ENCODE measurements around the gene CDC42EP1.
"Not testable (repeated sequence)": the region's sequence is repeated elsewhere in the genome, so short reads cannot be mapped to it uniquely, and the experiment has no call there.

CDC42EP1 gene

DNA sequence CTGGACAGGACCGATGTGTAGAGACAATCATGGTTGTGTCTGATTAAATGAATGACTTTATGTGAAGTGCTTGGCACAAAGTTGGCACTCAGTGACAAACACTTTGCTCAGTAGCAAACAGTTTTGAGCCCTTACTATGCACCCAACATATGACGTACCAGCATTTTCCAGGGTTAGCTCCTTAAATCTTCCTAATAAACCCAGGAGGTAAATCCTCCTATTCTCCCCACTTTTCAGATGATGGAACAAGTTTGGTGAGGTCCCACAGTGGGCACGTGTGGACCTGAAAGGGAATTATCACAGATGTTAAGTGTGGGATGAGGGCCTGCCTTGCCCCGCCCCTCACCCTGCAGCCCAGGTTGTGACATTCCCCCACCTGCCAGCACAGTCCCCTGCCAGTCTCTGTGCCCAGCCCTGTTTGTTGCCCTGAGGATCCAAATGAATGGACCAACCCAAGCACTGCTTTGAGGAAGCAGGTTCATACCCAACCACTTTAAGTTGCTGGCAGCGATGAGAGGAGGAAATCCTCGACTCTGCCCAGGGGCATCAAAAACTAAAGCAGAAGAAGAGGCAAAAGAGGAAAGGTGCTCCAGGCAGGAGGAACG, 34.4 kb upstream of the CDC42EP1 start:
- no peak for DNase-seq (ENCODE audit: low read depth)
- no peak overlapping the region for H3K4me3 ChIP-seq (ENCODE audit: low read depth, low read length)
- TF ChIP-seq, protein P1, sequence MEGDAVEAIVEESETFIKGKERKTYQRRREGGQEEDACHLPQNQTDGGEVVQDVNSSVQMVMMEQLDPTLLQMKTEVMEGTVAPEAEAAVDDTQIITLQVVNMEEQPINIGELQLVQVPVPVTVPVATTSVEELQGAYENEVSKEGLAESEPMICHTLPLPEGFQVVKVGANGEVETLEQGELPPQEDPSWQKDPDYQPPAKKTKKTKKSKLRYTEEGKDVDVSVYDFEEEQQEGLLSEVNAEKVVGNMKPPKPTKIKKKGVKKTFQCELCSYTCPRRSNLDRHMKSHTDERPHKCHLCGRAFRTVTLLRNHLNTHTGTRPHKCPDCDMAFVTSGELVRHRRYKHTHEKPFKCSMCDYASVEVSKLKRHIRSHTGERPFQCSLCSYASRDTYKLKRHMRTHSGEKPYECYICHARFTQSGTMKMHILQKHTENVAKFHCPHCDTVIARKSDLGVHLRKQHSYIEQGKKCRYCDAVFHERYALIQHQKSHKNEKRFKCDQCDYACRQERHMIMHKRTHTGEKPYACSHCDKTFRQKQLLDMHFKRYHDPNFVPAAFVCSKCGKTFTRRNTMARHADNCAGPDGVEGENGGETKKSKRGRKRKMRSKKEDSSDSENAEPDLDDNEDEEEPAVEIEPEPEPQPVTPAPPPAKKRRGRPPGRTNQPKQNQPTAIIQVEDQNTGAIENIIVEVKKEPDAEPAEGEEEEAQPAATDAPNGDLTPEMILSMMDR (conservative IDR thresholded peaks at IDR 0.05; ENCODE audit: low read depth, low read length), result no peak

DNA sequence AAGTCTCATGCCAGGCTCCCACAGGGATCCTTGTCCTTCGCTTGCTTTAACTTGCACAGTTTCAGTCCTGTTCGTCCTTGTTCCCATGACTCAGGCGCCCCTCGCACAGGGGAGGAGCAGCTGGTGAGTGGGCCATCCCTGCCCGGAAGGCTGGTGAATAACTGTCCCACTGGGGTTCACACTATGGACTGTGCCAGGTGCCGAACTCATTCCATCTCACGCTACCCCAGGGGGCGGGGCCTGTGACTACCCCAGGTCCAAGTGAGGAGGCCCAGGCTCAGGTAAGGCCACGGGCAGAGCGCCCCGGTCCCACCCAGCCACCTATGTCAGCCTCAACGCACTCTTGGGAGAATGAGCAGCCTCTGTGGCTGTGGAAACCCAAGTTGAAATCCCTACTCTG, 33.9 kb upstream of the CDC42EP1 start:
- TF ChIP-seq, protein P1 (conservative IDR thresholded peaks at IDR 0.05; ENCODE audit: low read depth, low read length), result no peak
- H3K4me3 ChIP-seq (ENCODE audit: low read depth, low read length), result no peak overlapping the region
- DNase-seq (ENCODE audit: low read depth), result no peak

DNA sequence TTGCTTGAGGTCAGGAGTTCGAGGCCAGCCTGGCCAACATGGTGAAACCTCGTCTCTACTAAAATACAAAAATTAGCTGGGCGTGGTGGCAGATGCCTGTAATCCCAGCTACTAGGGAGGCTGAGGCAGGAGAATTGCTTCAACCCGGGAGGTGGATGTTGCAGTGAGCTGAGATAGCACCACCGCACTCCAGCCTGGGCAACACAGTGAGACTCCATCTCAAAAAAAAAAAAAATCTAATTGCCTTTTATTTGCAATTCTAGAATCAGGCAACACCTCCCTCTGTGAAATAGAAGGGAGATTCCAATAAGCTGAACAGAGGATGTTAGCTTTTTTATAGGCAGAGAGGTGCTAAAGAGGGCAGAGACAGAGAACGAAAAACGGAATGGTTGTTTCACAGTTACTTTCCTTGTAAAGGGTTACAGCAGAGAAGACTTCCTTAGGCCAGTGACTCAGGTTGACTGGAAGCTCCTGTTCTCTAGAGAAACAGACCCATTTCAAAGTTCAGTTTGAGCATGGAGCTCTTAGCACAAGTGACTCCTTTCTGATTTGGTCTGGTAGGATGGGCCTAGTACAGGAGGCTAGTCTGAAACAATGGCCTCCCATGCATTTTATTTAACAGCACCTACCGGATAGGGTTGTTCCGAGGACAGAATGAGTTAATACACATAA, 33.1 kb upstream of the CDC42EP1 start:
- H3K4me3 ChIP-seq (ENCODE audit: low read depth, low read length); DNase-seq (ENCODE audit: low read depth): not testable (repeated sequence)

DNA sequence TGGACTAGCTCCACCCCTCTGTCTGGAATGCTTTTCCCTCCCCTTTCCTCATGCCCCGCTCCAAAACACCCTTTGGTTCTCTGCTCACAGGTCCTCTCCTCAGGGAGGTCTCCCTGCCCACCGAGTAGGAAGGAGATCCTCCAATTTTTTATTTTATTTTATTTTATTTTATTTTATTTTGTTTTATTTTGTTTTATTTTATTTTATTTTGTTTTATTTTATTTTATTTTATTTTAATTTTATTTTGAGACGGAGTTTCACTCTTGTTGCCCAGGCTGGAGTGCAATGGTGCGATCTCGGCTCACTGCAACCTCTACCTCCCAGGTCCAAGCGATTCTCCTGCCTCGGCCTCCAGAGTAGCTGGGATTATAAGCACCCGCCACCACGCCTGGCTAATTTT, 32.3 kb upstream of the CDC42EP1 start:
- not testable (repeated sequence) for DNase-seq (ENCODE audit: low read depth); H3K4me3 ChIP-seq (ENCODE audit: low read depth, low read length)

DNA sequence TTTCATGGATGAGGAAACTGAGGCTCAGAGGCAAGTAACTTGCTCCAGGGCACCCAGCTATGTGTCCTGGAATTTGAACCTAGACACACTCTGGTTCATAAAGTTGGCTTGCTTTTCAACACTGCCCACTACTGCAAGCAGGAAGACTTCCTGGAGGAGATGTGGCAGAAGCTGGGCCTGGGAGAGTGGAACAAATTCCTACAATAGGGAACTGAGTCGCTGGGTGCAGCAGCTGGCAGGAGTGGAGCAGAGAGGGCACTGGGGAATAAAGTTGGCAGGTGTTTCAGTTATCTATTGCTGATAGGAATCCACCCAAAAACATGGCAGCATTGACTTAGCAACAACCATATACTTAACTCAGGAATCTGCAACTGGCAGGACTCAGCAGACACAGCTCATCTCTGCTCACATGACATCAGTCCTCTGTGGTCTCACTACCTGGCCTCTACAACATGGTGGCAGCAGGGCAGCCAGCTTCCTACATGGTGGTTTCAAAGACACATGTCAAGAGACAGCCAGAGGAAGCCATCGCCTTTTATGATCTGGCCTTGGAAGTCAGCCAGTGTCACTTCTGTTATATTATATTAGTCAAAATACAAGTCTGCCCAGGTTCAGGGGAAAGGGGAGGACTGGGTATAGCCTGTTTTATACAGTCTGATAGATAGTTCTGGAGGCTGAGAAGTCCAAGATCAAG, 30.5 kb upstream of the CDC42EP1 start:
- no peak for DNase-seq (ENCODE audit: low read depth)
- H3K4me3 ChIP-seq (ENCODE audit: low read depth, low read length), result no peak overlapping the region
- TF ChIP-seq, protein P1 (conservative IDR thresholded peaks at IDR 0.05; ENCODE audit: low read depth, low read length), result no peak

DNA sequence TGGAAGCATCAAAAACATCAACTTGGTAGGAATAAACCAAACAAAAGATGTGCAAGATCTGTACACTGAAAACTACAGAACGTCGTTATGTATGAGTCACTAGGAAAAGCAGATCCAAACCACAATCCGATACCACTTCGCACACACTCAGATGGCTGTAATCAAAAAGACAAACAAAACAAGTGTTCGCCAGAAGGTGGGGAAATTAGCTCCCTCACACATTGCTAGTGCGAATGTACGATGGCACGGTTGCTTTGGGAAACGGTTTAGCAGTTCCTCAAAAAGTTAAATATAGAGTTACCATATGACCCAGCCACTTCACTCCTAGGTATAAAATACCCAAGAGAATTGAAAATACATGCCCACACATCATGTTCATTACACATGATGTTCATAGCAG, 26.3 kb upstream of the CDC42EP1 start:
- TF ChIP-seq, protein P1 (conservative IDR thresholded peaks at IDR 0.05; ENCODE audit: low read depth, low read length), result peak; percentile 8
- DNase-seq (ENCODE audit: low read depth), result peak; percentile 85
- no peak overlapping the region for H3K4me3 ChIP-seq (ENCODE audit: low read depth, low read length)

DNA sequence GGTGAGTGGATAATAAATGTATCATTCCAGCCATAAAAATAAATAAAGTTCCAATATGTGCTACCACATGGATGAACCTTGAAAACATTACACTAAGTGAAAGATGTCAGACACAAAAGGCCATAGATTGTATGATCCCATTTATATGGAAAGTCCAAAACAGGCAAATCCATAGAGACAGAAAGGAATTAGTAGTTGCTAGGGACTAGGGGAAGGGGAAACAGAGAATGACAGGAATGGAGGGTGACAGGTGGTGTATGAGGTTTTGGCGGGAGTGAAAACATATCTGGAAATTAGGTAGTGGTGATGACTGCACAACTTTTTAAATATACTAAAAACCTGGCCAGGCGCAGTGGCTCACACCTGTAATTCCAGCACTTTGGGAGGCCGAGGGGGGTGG, 25.8 kb upstream of the CDC42EP1 start:
- DNase-seq (ENCODE audit: low read depth), result no peak
- no peak overlapping the region for H3K4me3 ChIP-seq (ENCODE audit: low read depth, low read length)
- TF ChIP-seq, protein P1 (conservative IDR thresholded peaks at IDR 0.05; ENCODE audit: low read depth, low read length), result no peak

DNA sequence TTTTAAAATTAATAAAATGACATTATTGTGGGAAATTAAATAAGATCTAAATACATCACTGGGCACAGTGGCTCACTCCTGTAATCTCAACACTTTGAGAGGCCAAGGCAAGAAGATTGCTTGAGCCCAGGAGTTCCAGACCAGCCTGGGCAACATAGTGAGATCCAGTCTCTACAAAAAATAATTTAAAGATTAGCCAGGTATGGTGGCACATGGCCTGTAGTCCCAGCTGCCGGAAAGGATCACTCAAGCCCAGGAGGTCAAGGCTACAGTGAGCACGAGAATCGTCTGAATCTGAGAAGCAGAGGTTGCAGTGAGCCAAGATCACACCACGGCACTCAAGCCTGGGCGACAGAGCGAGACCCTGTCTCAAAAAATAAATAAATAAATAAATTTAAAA, 25.1 kb upstream of the CDC42EP1 start:
- H3K4me3 ChIP-seq (ENCODE audit: low read depth, low read length), result no peak overlapping the region
- no peak for DNase-seq (ENCODE audit: low read depth)
- TF ChIP-seq, protein P1 (conservative IDR thresholded peaks at IDR 0.05; ENCODE audit: low read depth, low read length), result no peak
